SJSA1 (cell line): ENCODE measurements around the gene ETV6. TPM values are rescaled to one million over a fixed set of nuclear protein-coding genes. Genes with fewer than 3 reads are reported as not detected.
A peak's percentile ranks its signal among the peaks of the same experiment; 100 is the strongest.

ENCODE experiments used
- DNase-seq, 2 experiments: peaks; one replicate each; pipeline ENCODE4 v3.0.0-alpha.2; 2015 to 2020; ENCODE audit warnings: low spot score in 2 of 2, low read depth in 1 of 2
- H3K27ac ChIP-seq: fragments of 250-450 bp; sonication (Bioruptor Pico); 2 replicates; pipeline ENCODE4 v1.5.1; 2020; ENCODE audit warnings: mild to moderate bottlenecking, moderate library complexity
- H3K27me3 ChIP-seq: fragments of 250-450 bp; sonication (Bioruptor Pico); replicated peaks from 2 replicates; pipeline ENCODE4 v1.5.1; 2020; ENCODE audit warnings: mild to moderate bottlenecking, moderate library complexity
- H3K36me3 ChIP-seq: fragments of 250-450 bp; sonication (Bioruptor Pico); 2 replicates; pipeline ENCODE4 v1.5.1; 2020; ENCODE audit warnings: mild to moderate bottlenecking
- H3K4me1 ChIP-seq: fragments of 250-450 bp; sonication (Bioruptor Pico); replicated peaks from 2 replicates; pipeline ENCODE4 v1.6.1; 2021; ENCODE audit warnings: mild to moderate bottlenecking
- H3K4me3 ChIP-seq: fragments of 250-450 bp; sonication (Bioruptor Pico); 2 replicates; pipeline ENCODE4 v1.5.1; 2020; ENCODE audit warnings: mild to moderate bottlenecking
- H3K9me3 ChIP-seq: fragments of 250-450 bp; sonication (Bioruptor Pico); replicated peaks from 2 replicates; pipeline ENCODE4 v1.5.1; 2020; ENCODE audit warnings: mild to moderate bottlenecking
- total RNA-seq: library from RNA; depleted of rRNA; stranded (reverse); fragments of >200 nt; shearing (Covaris generic); gene quantifications from 2 replicates; pipeline ENCODE4 v1.2.3, GENCODE V29; 2014

ETV6 gene
- total RNA-seq, 1 experiment from 2014 or later: 8.0 TPM

GRCh38 chr12:11711651-11712327 is 62.3 kb downstream of the ETV6 start:
- Histone ChIP-seq H3K4me3 (no peak overlapping the region), H3K9me3 (no peaks in the 10 kb centered on the region), H3K27me3 (0 out of 2 replicates have a peak, but pooled peaks cover 2% of the 10 kb centered on the region), H3K36me3 (peaks cover 13% of the 10 kb centered on the region), H3K4me1 (peaks cover 3% of the 10 kb centered on the region; the same call in 1 of the 2 replicates), H3K27ac (no peak overlapping the region)
- DNase-seq: no peak

GRCh38 chr12:11712491-11712890 is 63.0 kb downstream of the ETV6 start:
- Histone ChIP-seq H3K4me3 (no peak overlapping the region), H3K9me3 (no peaks in the 10 kb centered on the region), H3K4me1 (peaks cover 10% of the 10 kb centered on the region), H3K27me3 (0 out of 2 replicates have a peak, but pooled peaks cover 2% of the 10 kb centered on the region), H3K36me3 (peaks cover 13% of the 10 kb centered on the region), H3K27ac (no peak overlapping the region)
- DNase-seq: no peak

- peaks cover 13% of the 10 kb centered on the region for H3K36me3 ChIP-seq
- peaks cover 17% of the 10 kb centered on the region for H3K4me1 ChIP-seq
- 0 out of 2 replicates have a peak, but pooled peaks cover 2% of the 10 kb centered on the region for H3K27me3 ChIP-seq
- H3K27ac ChIP-seq: no peak overlapping the region
- H3K9me3 ChIP-seq: no peaks in the 10 kb centered on the region
- no peak for DNase-seq
- no peak overlapping the region for H3K4me3 ChIP-seq
Observed at GRCh38 chr12:11713202-11713601, 63.7 kb downstream of the ETV6 start.

GRCh38 chr12:11714626-11715025 is 65.2 kb downstream of the ETV6 start:
- no peak overlapping the region for H3K4me3 ChIP-seq
- H3K36me3 ChIP-seq: peaks cover 13% of the 10 kb centered on the region
- 0 out of 2 replicates have a peak, but pooled peaks cover 2% of the 10 kb centered on the region for H3K27me3 ChIP-seq
- H3K27ac ChIP-seq: no peak overlapping the region
- H3K4me1 ChIP-seq: peaks cover 31% of the 10 kb centered on the region
- no peaks in the 10 kb centered on the region for H3K9me3 ChIP-seq
- DNase-seq: no peak

GRCh38 chr12:11715621-11716020 is 66.1 kb downstream of the ETV6 start:
- H3K9me3 ChIP-seq: no peaks in the 10 kb centered on the region
- peaks cover 13% of the 10 kb centered on the region for H3K36me3 ChIP-seq
- 0 out of 2 replicates have a peak, but pooled peaks cover 2% of the 10 kb centered on the region for H3K27me3 ChIP-seq
- H3K27ac ChIP-seq: no peak overlapping the region
- DNase-seq: no peak
- H3K4me3 ChIP-seq: no peak overlapping the region
- H3K4me1 ChIP-seq: peaks cover 41% of the 10 kb centered on the region

GRCh38 chr12:11716794-11717518 is 67.5 kb downstream of the ETV6 start:
- H3K27ac ChIP-seq: peak overlapping the region; percentile 80

GRCh38 chr12:11717519-11717961 is 68.1 kb downstream of the ETV6 start:
- peak in 1 of 2 experiments; percentile 17 for DNase-seq
- peaks cover 6% of the 10 kb centered on the region; the same call in 1 of the 2 replicates for H3K36me3 ChIP-seq
- peaks cover 50% of the 10 kb centered on the region for H3K4me1 ChIP-seq
- H3K9me3 ChIP-seq: no peaks in the 10 kb centered on the region
- no peaks in the 10 kb centered on the region for H3K27me3 ChIP-seq
- peak overlapping the region; percentile 80 for H3K27ac ChIP-seq
- H3K4me3 ChIP-seq: no peak overlapping the region

More at GRCh38 chr12:11716794-11717518, 67.5 kb downstream of the ETV6 start:
- peaks cover 12% of the 10 kb centered on the region; the same call in 1 of the 2 replicates for H3K36me3 ChIP-seq
- H3K9me3 ChIP-seq: no peaks in the 10 kb centered on the region
- DNase-seq: no peak
- 0 out of 2 replicates have a peak, but pooled peaks cover 2% of the 10 kb centered on the region for H3K27me3 ChIP-seq
- peaks cover 50% of the 10 kb centered on the region for H3K4me1 ChIP-seq
- H3K4me3 ChIP-seq: no peak overlapping the region

- Histone ChIP-seq H3K27ac (peak overlapping the region; percentile 80), H3K36me3 (peaks cover 5% of the 10 kb centered on the region; the same call in 1 of the 2 replicates), H3K4me1 (peaks cover 50% of the 10 kb centered on the region), H3K4me3 (no peak overlapping the region), H3K9me3 (no peaks in the 10 kb centered on the region), H3K27me3 (no peaks in the 10 kb centered on the region)
- DNase-seq: no peak
Observed at GRCh38 chr12:11718105-11718504, 68.6 kb downstream of the ETV6 start.

- H3K27ac ChIP-seq: peak overlapping the region; percentile 80
- H3K27me3 ChIP-seq: no peaks in the 10 kb centered on the region
- peaks cover 50% of the 10 kb centered on the region for H3K4me1 ChIP-seq
- no peak overlapping the region for H3K4me3 ChIP-seq
- H3K9me3 ChIP-seq: no peaks in the 10 kb centered on the region
- peak; percentile 65 to 67 for DNase-seq
- H3K36me3 ChIP-seq: peaks cover 5% of the 10 kb centered on the region; the same call in 1 of the 2 replicates
Observed at GRCh38 chr12:11718768-11719253, 69.3 kb downstream of the ETV6 start.

- Histone ChIP-seq H3K9me3 (no peaks in the 10 kb centered on the region), H3K27ac (peak overlapping the region; percentile 80), H3K4me3 (no peak overlapping the region), H3K4me1 (peaks cover 50% of the 10 kb centered on the region), H3K36me3 (0 out of 2 replicates have a peak, but pooled peaks cover 5% of the 10 kb centered on the region), H3K27me3 (no peaks in the 10 kb centered on the region)
- peak; percentile 94 to 97 for DNase-seq
Observed at GRCh38 chr12:11719678-11720099, 70.2 kb downstream of the ETV6 start.

GRCh38 chr12:11722071-11722470 is 72.6 kb downstream of the ETV6 start:
- Histone ChIP-seq H3K9me3 (no peaks in the 10 kb centered on the region), H3K27me3 (no peaks in the 10 kb centered on the region), H3K4me1 (peaks cover 54% of the 10 kb centered on the region), H3K27ac (no peak overlapping the region), H3K36me3 (0 out of 2 replicates have a peak, but pooled peaks cover 5% of the 10 kb centered on the region), H3K4me3 (no peak overlapping the region)
- no peak for DNase-seq

GRCh38 chr12:11722578-11723138 is 73.2 kb downstream of the ETV6 start:
- Histone ChIP-seq H3K36me3 (0 out of 2 replicates have a peak, but pooled peaks cover 5% of the 10 kb centered on the region), H3K4me3 (no peak overlapping the region), H3K4me1 (peaks cover 53% of the 10 kb centered on the region), H3K27me3 (no peaks in the 10 kb centered on the region), H3K9me3 (no peaks in the 10 kb centered on the region), H3K27ac (no peak overlapping the region)
- DNase-seq: no peak

GRCh38 chr12:11723993-11724392 is 74.5 kb downstream of the ETV6 start:
- H3K4me1 ChIP-seq: peaks cover 40% of the 10 kb centered on the region
- DNase-seq: no peak
- H3K4me3 ChIP-seq: no peak overlapping the region

More at GRCh38 chr12:11723993-11724392, 74.5 kb downstream of the ETV6 start:
- Histone ChIP-seq H3K27ac (no peak overlapping the region), H3K36me3 (0 out of 2 replicates have a peak, but pooled peaks cover 5% of the 10 kb centered on the region), H3K9me3 (no peaks in the 10 kb centered on the region), H3K27me3 (no peaks in the 10 kb centered on the region)
